Measurements from ENCODE around the gene ARSJ. TPM values are rescaled to one million over a fixed set of nuclear protein-coding genes. Genes with fewer than 3 reads are reported as not detected.
"Not testable (repeated sequence)": the region's sequence is repeated elsewhere in the genome, so short reads cannot be mapped to it uniquely, and the experiment has no call there.

The ARSJ gene
- total RNA-seq, 4 donors from 2014 or later = 3.8 to 21.5 (median 7.8) TPM

GRCh38 chr4:113950207-113950606 lies 29.2 kb downstream of the ARSJ start:
- DNase-seq (ENCODE audit: low spot score) (no peak), ATAC-seq (ENCODE audit: low FRiP score) (no peak)

GRCh38 chr4:113947484-113947883 lies 32.0 kb downstream of the ARSJ start:
- no peak for DNase-seq (ENCODE audit: low spot score)
- no peak for ATAC-seq (ENCODE audit: low FRiP score)
- no peak for TF ChIP-seq CTCF (IDR thresholded peaks at IDR 0.05)

More at GRCh38 chr4:113950207-113950606, 29.2 kb downstream of the ARSJ start:
- no peak for TF ChIP-seq CTCF (IDR thresholded peaks at IDR 0.05)

- no peak for TF ChIP-seq CTCF (IDR thresholded peaks at IDR 0.05)
Measured at GRCh38 chr4:113945906-113946305, 33.5 kb downstream of the ARSJ start.

GRCh38 chr4:113943863-113944262 lies 35.6 kb downstream of the ARSJ start:
- DNase-seq (ENCODE audit: low spot score) (no peak), ATAC-seq (ENCODE audit: low FRiP score) (no peak)
- TF ChIP-seq CTCF (IDR thresholded peaks at IDR 0.05) = no peak

More at GRCh38 chr4:113945906-113946305, 33.5 kb downstream of the ARSJ start:
- DNase-seq (ENCODE audit: low spot score) (no peak), ATAC-seq (ENCODE audit: low FRiP score) (no peak)

DNA sequence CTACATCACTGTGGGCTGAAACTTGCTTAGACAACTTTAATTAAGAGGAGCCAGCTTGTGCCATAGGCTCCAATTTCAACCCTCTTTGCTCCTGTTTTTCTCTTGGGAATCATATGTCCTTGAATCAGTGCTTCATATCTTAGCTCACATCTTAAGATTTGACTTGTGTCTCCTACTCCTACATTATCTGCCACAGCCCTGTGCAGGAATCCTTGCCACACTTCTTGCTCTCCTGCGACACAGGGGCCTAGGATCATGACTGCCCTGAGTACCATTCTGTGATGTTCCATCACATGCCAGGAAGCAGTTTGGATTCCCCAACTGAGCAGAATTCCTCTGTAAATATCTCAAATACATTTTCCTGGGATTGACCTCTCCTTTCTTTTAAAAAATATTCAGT lies 36.4 kb downstream of the ARSJ start:
- ATAC-seq (ENCODE audit: low FRiP score) (no peak), DNase-seq (ENCODE audit: low spot score) (no peak)
- no peak for TF ChIP-seq CTCF (IDR thresholded peaks at IDR 0.05)

DNA sequence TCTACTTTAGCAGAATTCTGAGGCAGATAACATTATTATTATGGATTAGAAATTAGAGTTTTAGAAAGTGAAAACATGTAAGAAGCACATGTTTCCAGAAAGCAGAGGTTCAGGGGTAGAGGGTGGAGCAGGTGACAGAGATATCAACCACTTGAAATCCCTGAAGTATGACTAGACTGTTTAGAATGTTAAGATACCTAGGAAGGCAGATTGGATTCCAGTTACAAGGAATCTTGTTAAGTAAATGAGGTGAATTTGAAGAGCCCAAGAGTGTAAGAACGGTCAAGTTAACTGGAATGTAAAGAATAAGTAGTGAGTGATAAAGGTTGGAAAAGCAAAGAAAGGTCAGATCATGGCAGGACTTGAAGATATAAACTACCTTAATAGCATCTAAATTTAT lies 37.6 kb downstream of the ARSJ start:
- no peak for ATAC-seq (ENCODE audit: low FRiP score)
- no peak for TF ChIP-seq CTCF (IDR thresholded peaks at IDR 0.05)
- DNase-seq (ENCODE audit: low spot score) = no peak

GRCh38 chr4:113940103-113940502 lies 39.3 kb downstream of the ARSJ start:
- ATAC-seq (ENCODE audit: low FRiP score); DNase-seq (ENCODE audit: low spot score): not testable (repeated sequence)

DNA sequence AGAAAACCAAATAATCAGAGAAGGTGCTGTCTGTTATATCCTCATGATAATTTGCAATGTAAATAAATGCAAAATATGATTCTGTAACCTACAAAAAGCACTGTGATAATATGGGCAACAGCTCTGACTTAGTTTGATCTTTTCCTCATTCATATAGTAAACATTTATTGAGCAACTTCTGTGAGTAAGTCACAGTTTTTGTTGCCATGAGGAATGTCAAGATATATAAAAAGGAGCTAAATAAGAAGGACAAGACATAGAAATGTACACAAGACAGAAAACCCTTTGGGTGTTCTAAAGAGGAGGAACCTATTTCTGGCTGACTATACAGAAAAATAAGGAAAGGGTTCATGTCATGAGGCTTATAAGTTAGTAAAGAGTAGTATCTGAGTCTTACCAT lies 44.3 kb downstream of the ARSJ start:
- no peak for ATAC-seq (ENCODE audit: low FRiP score)
- TF ChIP-seq CTCF (IDR thresholded peaks at IDR 0.05) = no peak

DNA sequence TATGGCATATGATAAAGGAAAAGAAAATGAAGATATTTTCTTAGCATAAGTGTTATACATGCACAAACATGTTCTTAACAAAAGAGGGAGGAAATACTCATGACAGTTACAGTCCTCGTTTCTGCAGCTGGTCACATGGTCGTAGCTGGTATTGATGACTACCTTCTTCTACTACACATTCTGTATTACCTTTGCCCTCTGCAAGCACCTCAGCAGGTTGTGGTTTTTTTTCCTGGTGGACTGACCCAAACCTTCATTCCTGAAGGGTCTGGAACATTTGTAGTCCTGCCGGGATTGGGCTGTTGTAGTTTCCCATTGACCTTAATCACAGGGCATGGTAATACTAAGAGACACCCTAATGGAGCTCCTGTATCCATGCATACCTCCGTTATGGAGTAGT lies 54.7 kb downstream of the ARSJ start:
- DNase-seq (ENCODE audit: low spot score); ATAC-seq (ENCODE audit: low FRiP score): not testable (repeated sequence)

More for the DNA sequence above, 44.3 kb downstream of the ARSJ start:
- no peak for DNase-seq (ENCODE audit: low spot score)

Data from omental fat pad (tissue), 4 donors.